Naive thymus-derived CD4-positive, alpha-beta T cell (primary cell): ENCODE measurements around the gene OR1S1. TPM values are rescaled to one million over a fixed set of nuclear protein-coding genes. Genes with fewer than 3 reads are reported as not detected.

Experiments used
- ATAC-seq: fragments of 150-1000 bp; cut with Tn5 transposase; 2 replicates; pipeline ENCODE4 v1.10.0; 2021; ENCODE audit warnings: mild to moderate bottlenecking, moderate library complexity
- CTCF ChIA-PET: fragments of 350-600 bp; sonication (Branson Sonifier 250); formaldehyde crosslinking; loops from one replicate; lab custom pipeline; 2021; ENCODE audit warnings: antibody characterized with exemption; lab: Charles Lee
- POLR2A ChIA-PET: fragments of 350-600 bp; sonication (Branson Sonifier 250); formaldehyde crosslinking; loops from one replicate; lab custom pipeline; 2021; ENCODE audit warnings: antibody characterized with exemption, inconsistent platforms; lab: Charles Lee
- DNase-seq, 9 donors: peaks; one replicate each; pipeline versions ENCODE4 v3.0.0 to v3.0.0-alpha.2; 2020 to 2022; ENCODE audit warnings: mixed read lengths in 1 of 9
- H3K27ac ChIP-seq: one replicate; pipeline ENCODE4 v1.7.0; 2013; ENCODE audit warnings: mild to moderate bottlenecking, low read depth, low read length, moderate library complexity
- H3K27me3 ChIP-seq, 2 donors: one replicate each; pipeline ENCODE4 v1.7.0; 2013; ENCODE audit warnings: low read length in 2 of 2, mild to moderate bottlenecking in 2 of 2, moderate library complexity in 2 of 2; ENCODE audit not compliant: control insufficient read depth in 2 of 2, insufficient read depth in 2 of 2
- H3K36me3 ChIP-seq, 3 experiments: 1 replicate in 2 of 3; 2 replicates in 1 of 3; pipeline ENCODE4 v1.7.0; 2013; ENCODE audit warnings: low read length in 3 of 3, mild to moderate bottlenecking in 3 of 3, moderate library complexity in 1 of 3; ENCODE audit not compliant: insufficient read depth in 3 of 3, control insufficient read depth in 2 of 3
- H3K4me1 ChIP-seq, 2 donors: one replicate each; pipeline ENCODE4 v1.7.0; 2013; ENCODE audit warnings: low read length in 2 of 2, mild to moderate bottlenecking in 2 of 2, moderate library complexity in 1 of 2; ENCODE audit not compliant: control insufficient read depth in 2 of 2, insufficient read depth in 2 of 2
- H3K4me3 ChIP-seq: 2 replicates; pipeline ENCODE4 v1.7.0; 2013; ENCODE audit warnings: mild to moderate bottlenecking, low read length
- H3K9me3 ChIP-seq, 3 experiments: 1 replicate in 2 of 3; 2 replicates in 1 of 3; pipeline ENCODE4 v1.7.0; 2013; ENCODE audit warnings: low read length in 3 of 3; ENCODE audit not compliant: control insufficient read depth in 2 of 3
- H3K27ac Mint-ChIP-seq, 9 donors: one replicate each; pipeline ENCODE4 v1.8.0; 2020 to 2022; ENCODE audit warnings: mixed read lengths in 9 of 9, mild to moderate bottlenecking in 8 of 9, moderate library complexity in 5 of 9, inconsistent platforms in 2 of 9
- H3K27me3 Mint-ChIP-seq, 5 donors: one replicate each; pipeline ENCODE4 v1.8.0; 2021 to 2022; ENCODE audit warnings: mixed read lengths in 5 of 5, mild to moderate bottlenecking in 1 of 5
- H3K36me3 Mint-ChIP-seq, 5 donors: one replicate each; pipeline ENCODE4 v1.8.0; 2020 to 2022; ENCODE audit warnings: mixed read lengths in 5 of 5, mild to moderate bottlenecking in 3 of 5, inconsistent platforms in 1 of 5
- H3K4me1 Mint-ChIP-seq, 7 donors: one replicate each; pipeline ENCODE4 v1.8.0; 2020 to 2022; ENCODE audit warnings: mixed read lengths in 7 of 7, mild to moderate bottlenecking in 3 of 7, inconsistent platforms in 1 of 7
- H3K4me3 Mint-ChIP-seq, 10 donors: one replicate each; pipeline ENCODE4 v1.8.0; 2020 to 2022; ENCODE audit warnings: mild to moderate bottlenecking in 10 of 10, mixed read lengths in 10 of 10, moderate library complexity in 6 of 10, inconsistent platforms in 2 of 10
- H3K9me3 Mint-ChIP-seq, 11 donors: one replicate each; pipeline ENCODE4 v1.8.0; 2020 to 2022; ENCODE audit warnings: mixed read lengths in 11 of 11, mild to moderate bottlenecking in 4 of 11, inconsistent platforms in 1 of 11, moderate library complexity in 1 of 11
- intact Hi-C, 2 donors: fragments of 100-400 bp; cut with micrococcal nuclease; formaldehyde crosslinking; loops; one replicate each; pipeline ENCODE4 v1.15.1; 2023
- polyA plus RNA-seq, 2 donors: library from polyadenylated mRNA; unstranded; fragments of 300-500 nt; fragmentation: Illumina TruSeq; gene quantifications; one replicate each; pipeline ENCODE4 v1.2.3, GENCODE V29; 2021
- total RNA-seq, 6 experiments: library from RNA in 5 of 6; stranded (reverse) in 5 of 6; gene quantifications; 1 replicate in 5 of 6; 2 replicates in 1 of 6; pipeline ENCODE4 v1.2.3 and lab custom pipeline; 2021 to 2026

The OR1S1 gene
- total and polyA plus RNA-seq, 7 experiments from 2014 or later, result not detected

- Histone ChIP-seq H3K4me3 (no peak within 1 kb of the TSS), H3K27ac (no peak within 1 kb of the TSS), H3K9me3 (no peaks in the 10 kb centered on the region), H3K27me3 (no peaks in the 10 kb centered on the region), H3K4me1 (no peaks in the 10 kb centered on the region), H3K36me3 (no peaks in the 10 kb centered on the region)
- Mint-ChIP-seq H3K27ac (no peak within 1 kb of the TSS), H3K9me3 (peaks cover 0 to 8% (median 2%) of the 10 kb centered on the region in 11 donors), H3K4me1 (no peaks in the 10 kb centered on the region), H3K4me3 (no peak within 1 kb of the TSS), H3K36me3 (peaks cover 0 to 7% (median 0%) of the 10 kb centered on the region in 5 donors), H3K27me3 (peaks cover 0 to 58% (median 47%) of the 10 kb centered on the region in 5 donors)
- ChIA-PET POLR2A (no interaction called here), CTCF (no interaction called here)
- no peak for DNase-seq
- no peak for ATAC-seq
- intact Hi-C loops, result no loop called here
Observed at GRCh38 chr11:58204042-58204441, 8.5 kb upstream of the OR1S1 start, which contains the start of gene OR1S2. TSS of gene OR1S2 (minus strand) at chr11:58204142. CDS start at chr11:58204142, 0 bp downstream.

GRCh38 chr11:58216476-58216875 lies 4.0 kb downstream of the OR1S1 start:
- no peak overlapping the region for H3K27ac Mint-ChIP-seq
- no peak overlapping the region for H3K4me3 ChIP-seq
- DNase-seq, result no peak
- H3K36me3 Mint-ChIP-seq, result peaks cover 0 to 4% (median 0%) of the 10 kb centered on the region in 5 donors
- no peaks in the 10 kb centered on the region for H3K4me1 Mint-ChIP-seq
- H3K27me3 Mint-ChIP-seq, result peaks cover 0 to 13% (median 8%) of the 10 kb centered on the region in 5 donors
- POLR2A ChIA-PET, result no interaction called here
- CTCF ChIA-PET, result no interaction called here
- no peak for ATAC-seq
- no peaks in the 10 kb centered on the region for H3K27me3 ChIP-seq
- no peaks in the 10 kb centered on the region for H3K9me3 ChIP-seq
- H3K4me1 ChIP-seq, result no peaks in the 10 kb centered on the region
- peaks cover 0 to 3% (median 0%) of the 10 kb centered on the region in 11 donors for H3K9me3 Mint-ChIP-seq
- intact Hi-C loops, result no loop called here
- no peak overlapping the region for H3K27ac ChIP-seq
- no peaks in the 10 kb centered on the region for H3K36me3 ChIP-seq
- no peak overlapping the region for H3K4me3 Mint-ChIP-seq

DNA sequence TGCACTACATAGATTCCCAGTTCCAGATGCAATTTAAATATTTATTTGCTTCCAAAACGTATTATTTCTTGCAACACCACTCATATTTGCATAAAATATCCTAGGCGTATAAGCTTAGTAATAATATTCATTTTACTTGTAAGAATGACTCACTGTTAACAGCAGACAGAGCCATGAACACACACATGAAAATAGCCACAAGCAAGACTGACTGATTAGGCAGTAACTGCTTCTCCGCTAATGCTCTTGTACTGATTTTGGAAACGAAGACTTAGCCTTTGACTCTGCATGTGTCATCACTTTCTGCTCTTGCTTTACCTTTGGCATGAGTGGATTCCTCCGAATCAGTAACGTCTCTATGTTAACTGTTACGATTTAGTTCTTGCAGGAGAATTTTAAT lies 10.2 kb downstream of the OR1S1 start:
- intact Hi-C loops, result no loop called here
- no peaks in the 10 kb centered on the region for H3K36me3 ChIP-seq
- H3K27ac Mint-ChIP-seq, result no peak overlapping the region
- no peak for ATAC-seq
- H3K4me1 Mint-ChIP-seq, result no peaks in the 10 kb centered on the region
- H3K4me3 ChIP-seq, result no peak overlapping the region
- H3K9me3 Mint-ChIP-seq, result peaks cover 0 to under 1% (median 0%) of the 10 kb centered on the region in 11 donors
- peaks cover 0 to 4% (median 0%) of the 10 kb centered on the region in 5 donors for H3K36me3 Mint-ChIP-seq
- H3K4me3 Mint-ChIP-seq, result no peak overlapping the region
- POLR2A ChIA-PET, result no interaction called here
- CTCF ChIA-PET, result no interaction called here
- peaks cover 0 to 17% (median 8%) of the 10 kb centered on the region in 5 donors for H3K27me3 Mint-ChIP-seq
- H3K9me3 ChIP-seq, result no peaks in the 10 kb centered on the region
- DNase-seq, result no peak
- no peaks in the 10 kb centered on the region for H3K4me1 ChIP-seq
- H3K27me3 ChIP-seq, result no peaks in the 10 kb centered on the region
- H3K27ac ChIP-seq, result no peak overlapping the region

DNA sequence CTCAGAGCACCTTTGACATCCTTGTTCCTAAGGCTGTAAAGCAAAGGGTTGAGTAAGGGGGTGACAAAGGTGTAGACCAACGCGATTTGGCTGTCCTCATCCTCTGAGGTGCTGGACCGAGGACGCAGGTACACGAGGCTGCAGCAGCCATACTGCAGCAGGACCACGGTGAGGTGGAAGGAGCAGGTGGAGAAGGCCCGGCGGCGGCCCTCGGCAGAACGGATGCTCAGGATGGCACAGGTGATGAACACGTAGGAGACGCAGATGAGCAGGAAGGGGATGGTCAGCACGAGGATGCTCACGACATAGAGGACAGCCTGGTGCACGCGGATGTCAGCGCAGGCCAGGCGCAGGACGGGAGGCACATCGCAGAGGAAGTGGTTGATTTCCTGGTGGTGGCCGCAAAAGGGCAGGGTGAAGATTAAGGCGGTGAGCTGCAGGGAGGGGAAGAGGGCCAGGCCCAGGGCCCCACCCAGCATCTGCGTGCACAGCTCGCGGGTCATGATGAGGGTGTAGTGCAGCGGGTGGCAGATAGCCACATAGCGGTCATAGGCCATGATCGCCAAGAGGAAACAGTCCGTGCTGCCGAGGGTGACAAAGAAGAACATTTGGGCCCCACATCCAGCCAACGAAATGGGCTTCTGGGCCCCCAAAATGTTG lies 15.6 kb downstream of the OR1S1 start:
- ATAC-seq (no peak), DNase-seq (no peak)
- Histone ChIP-seq H3K4me1 (no peaks in the 10 kb centered on the region), H3K27ac (no peak overlapping the region), H3K27me3 (no peaks in the 10 kb centered on the region), H3K4me3 (no peak overlapping the region), H3K36me3 (no peaks in the 10 kb centered on the region), H3K9me3 (no peaks in the 10 kb centered on the region)
- ChIA-PET POLR2A (no interaction called here), CTCF (no interaction called here)
- Mint-ChIP-seq H3K36me3 (peaks cover 0 to 12% (median 0%) of the 10 kb centered on the region in 5 donors), H3K9me3 (peaks cover 0 to 4% (median 0%) of the 10 kb centered on the region in 11 donors), H3K4me1 (no peaks in the 10 kb centered on the region), H3K27ac (peak overlapping the region in 1 of 9 donors; percentile 65), H3K4me3 (no peak overlapping the region), H3K27me3 (peaks cover 0 to 28% (median 9%) of the 10 kb centered on the region in 5 donors)
- intact Hi-C loops, result no loop called here

DNA sequence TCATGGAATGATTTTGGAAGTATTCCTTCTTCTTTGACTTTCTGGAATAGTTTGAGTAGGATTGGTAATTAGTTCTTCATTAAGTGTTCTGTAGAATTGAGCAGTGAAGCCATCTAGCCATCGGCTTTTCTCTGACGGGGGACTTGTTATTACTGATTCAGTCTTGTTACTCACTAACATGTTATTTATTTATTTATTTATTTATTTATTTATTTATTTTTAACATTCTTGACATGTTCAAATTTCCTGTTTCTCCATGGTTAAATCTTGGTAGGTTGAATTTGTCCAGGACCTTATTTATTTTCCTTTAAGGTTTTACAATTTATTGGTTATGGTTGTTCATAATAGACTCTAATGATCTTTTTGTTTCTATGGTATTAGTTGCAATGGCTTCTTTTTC lies 31.4 kb downstream of the OR1S1 start:
- Histone ChIP-seq H3K4me3 (no peak overlapping the region), H3K9me3 (peaks cover 0 to 4% (median 0%) of the 10 kb centered on the region in 3 experiments), H3K27ac (no peak overlapping the region), H3K27me3 (no peaks in the 10 kb centered on the region), H3K36me3 (no peaks in the 10 kb centered on the region), H3K4me1 (no peaks in the 10 kb centered on the region)
- intact Hi-C loops, result no loop called here
- no peaks in the 10 kb centered on the region for H3K4me1 Mint-ChIP-seq
- peaks cover 0 to 36% (median 11%) of the 10 kb centered on the region in 11 donors for H3K9me3 Mint-ChIP-seq
- ChIA-PET CTCF (no interaction called here), POLR2A (no interaction called here)
- H3K27ac Mint-ChIP-seq, result no peak overlapping the region
- H3K4me3 Mint-ChIP-seq, result no peak overlapping the region
- ATAC-seq (no peak), DNase-seq (no peak)
- peaks cover 0 to 3% (median 0%) of the 10 kb centered on the region in 5 donors for H3K36me3 Mint-ChIP-seq
- H3K27me3 Mint-ChIP-seq, result peaks cover 3 to 42% (median 29%) of the 10 kb centered on the region in 5 donors

GRCh38 chr11:58254936-58255335 lies 42.4 kb downstream of the OR1S1 start:
- H3K4me3 Mint-ChIP-seq, result no peak overlapping the region
- Histone ChIP-seq H3K4me1 (no peaks in the 10 kb centered on the region), H3K27me3 (no peaks in the 10 kb centered on the region), H3K27ac (no peak overlapping the region), H3K36me3 (no peaks in the 10 kb centered on the region), H3K9me3 (no peaks in the 10 kb centered on the region), H3K4me3 (no peak overlapping the region)
- H3K4me1 Mint-ChIP-seq, result no peaks in the 10 kb centered on the region
- peaks cover 3 to 54% (median 14%) of the 10 kb centered on the region in 11 donors for H3K9me3 Mint-ChIP-seq
- H3K27ac Mint-ChIP-seq, result no peak overlapping the region
- ATAC-seq (no peak), DNase-seq (no peak)
- H3K36me3 Mint-ChIP-seq, result peaks cover 0 to 5% (median 0%) of the 10 kb centered on the region in 5 donors
- ChIA-PET POLR2A (no interaction called here), CTCF (no interaction called here)
- H3K27me3 Mint-ChIP-seq, result peaks cover 0 to 20% (median 10%) of the 10 kb centered on the region in 5 donors
- intact Hi-C loops, result no loop called here

- intact Hi-C loops, result no loop called here
- Mint-ChIP-seq H3K27me3 (peaks cover 0 to 35% (median 19%) of the 10 kb centered on the region in 5 donors), H3K36me3 (no peaks in the 10 kb centered on the region), H3K9me3 (peaks cover 0 to 26% (median 8%) of the 10 kb centered on the region in 11 donors), H3K4me1 (no peaks in the 10 kb centered on the region), H3K27ac (no peak overlapping the region), H3K4me3 (no peak overlapping the region)
- H3K36me3 ChIP-seq, result no peaks in the 10 kb centered on the region
- H3K4me1 ChIP-seq, result no peaks in the 10 kb centered on the region
- no peak overlapping the region for H3K27ac ChIP-seq
- POLR2A ChIA-PET, result no interaction called here
- no peak overlapping the region for H3K4me3 ChIP-seq
- H3K9me3 ChIP-seq, result no peaks in the 10 kb centered on the region
- no peaks in the 10 kb centered on the region for H3K27me3 ChIP-seq
- ATAC-seq (no peak), DNase-seq (no peak)
- CTCF ChIA-PET, result no interaction called here
Observed at GRCh38 chr11:58259983-58260382, 47.5 kb downstream of the OR1S1 start.
